Trophoblast cell (in vitro differentiated cells and primary cell): Measurements from ENCODE around the gene LENG9.

Source experiments
- DNase-seq, 2 donors: peaks; one replicate each; pipeline ENCODE4 v3.0.0-alpha.2; 2016
- H2AFZ ChIP-seq: 2 replicates; pipeline ENCODE4 v1.6.1; 2013; ENCODE audit warnings: low read length, moderate library complexity, mild to moderate bottlenecking; ENCODE audit not compliant: insufficient read depth, poor library complexity
- H2AK5ac ChIP-seq: 2 replicates; pipeline ENCODE4 v1.6.1; 2013; ENCODE audit warnings: mild to moderate bottlenecking, low read length
- H2BK120ac ChIP-seq: 2 replicates; pipeline ENCODE4 v1.6.1; 2013; ENCODE audit warnings: low read length, mild to moderate bottlenecking, moderate library complexity; ENCODE audit not compliant: insufficient read depth, poor library complexity
- H2BK12ac ChIP-seq: 2 replicates; pipeline ENCODE4 v1.6.1; 2013; ENCODE audit warnings: mild to moderate bottlenecking, low read length, moderate library complexity
- H2BK5ac ChIP-seq: 2 replicates; pipeline ENCODE4 v1.6.1; 2013; ENCODE audit warnings: low read length, low read depth, moderate library complexity, mild to moderate bottlenecking; ENCODE audit not compliant: poor library complexity
- H3K14ac ChIP-seq: 2 replicates; pipeline ENCODE4 v1.6.1; 2013; ENCODE audit warnings: mild to moderate bottlenecking, low read length
- H3K18ac ChIP-seq: 2 replicates; pipeline ENCODE4 v1.6.1; 2013; ENCODE audit warnings: mild to moderate bottlenecking, low read length
- H3K23ac ChIP-seq: 2 replicates; pipeline ENCODE4 v1.6.1; 2013; ENCODE audit warnings: low read length
- H3K27ac ChIP-seq: 2 replicates; pipeline ENCODE4 v1.5.1; 2013; ENCODE audit warnings: low read depth, mild to moderate bottlenecking, inconsistent platforms, low read length, moderate library complexity
- H3K27me3 ChIP-seq: 2 replicates; pipeline ENCODE4 v1.6.1; 2013; ENCODE audit warnings: inconsistent platforms, mild to moderate bottlenecking, low read length, moderate library complexity; ENCODE audit not compliant: insufficient read depth
- H3K36me3 ChIP-seq, 2 experiments: 1 replicate in 1 of 2; 2 replicates in 1 of 2; pipeline ENCODE4 v1.6.1; 2013; ENCODE audit warnings: low read length in 2 of 2, mild to moderate bottlenecking in 2 of 2, moderate library complexity in 1 of 2; ENCODE audit not compliant: insufficient read depth in 2 of 2, control insufficient read depth in 1 of 2
- H3K4ac ChIP-seq: 2 replicates; pipeline ENCODE4 v1.6.1; 2013; ENCODE audit warnings: low read depth, mild to moderate bottlenecking, low read length, moderate library complexity
- H3K4me1 ChIP-seq, 2 experiments: 1 replicate in 1 of 2; 2 replicates in 1 of 2; pipeline ENCODE4 v1.6.1; 2013; ENCODE audit warnings: low read length in 2 of 2, mild to moderate bottlenecking in 2 of 2, moderate library complexity in 1 of 2; ENCODE audit not compliant: insufficient read depth in 2 of 2, control insufficient read depth in 1 of 2
- H3K4me2 ChIP-seq: 2 replicates; pipeline ENCODE4 v1.6.1; 2013; ENCODE audit warnings: inconsistent platforms, mild to moderate bottlenecking, low read length, moderate library complexity
- H3K4me3 ChIP-seq: 2 replicates; pipeline ENCODE4 v1.5.1; 2013; ENCODE audit warnings: mild to moderate bottlenecking, low read depth, low read length, inconsistent platforms
- H3K79me1 ChIP-seq: one replicate; pipeline ENCODE4 v1.6.1; 2013; ENCODE audit warnings: low read length
- H3K79me2 ChIP-seq: 2 replicates; pipeline ENCODE4 v1.6.1; 2013; ENCODE audit warnings: low read length, mild to moderate bottlenecking; ENCODE audit not compliant: control insufficient read depth, insufficient read depth, poor library complexity
- H3K9ac ChIP-seq: 2 replicates; pipeline ENCODE4 v1.6.1; 2013; ENCODE audit warnings: mild to moderate bottlenecking, low read length
- H3K9me3 ChIP-seq: 2 replicates; pipeline ENCODE4 v1.6.1; 2013; ENCODE audit warnings: low read depth, mild to moderate bottlenecking, control low read depth, inconsistent platforms, low read length; ENCODE audit not compliant: insufficient read depth
- H4K12ac ChIP-seq: 2 replicates; pipeline ENCODE4 v1.6.1; 2013; ENCODE audit warnings: low read depth, mild to moderate bottlenecking, low read length, moderate library complexity
- H4K8ac ChIP-seq: 2 replicates; pipeline ENCODE4 v1.6.1; 2013; ENCODE audit warnings: low read depth, mild to moderate bottlenecking, low read length, moderate library complexity
- H4K91ac ChIP-seq: one replicate; pipeline ENCODE4 v1.6.1; 2013; ENCODE audit warnings: low read depth, mild to moderate bottlenecking, low read length, moderate library complexity
- WGBS: extraction: QIAGEN DNeasy Blood & Tissue Kit; methylation state at CpG from one replicate; pipeline ENCODE4 v1.1.7; 2013; ENCODE audit warnings: missing lambda C conversion rate; ENCODE audit not compliant: insufficient read length, insufficient coverage; ENCODE audit errors: extremely low coverage; 5-methylcytosine and 5-hydroxymethylcytosine counted together

LENG9 gene

GRCh38 chr19:54485851-54486250, 22.3 kb upstream of the LENG9 start:
- Histone ChIP-seq H2BK5ac (no peak overlapping the region), H3K18ac (no peak overlapping the region), H3K4me3 (no peak overlapping the region), H3K79me2 (no peaks in the 10 kb centered on the region), H3K9me3 (peaks cover 11% of the 10 kb centered on the region), H2AFZ (no peak overlapping the region), H3K4me1 (no peaks in the 10 kb centered on the region), H4K8ac (no peak overlapping the region), H2AK5ac (no peak overlapping the region), H3K14ac (no peak overlapping the region), H3K27ac (no peak overlapping the region), H4K91ac (no peak overlapping the region), H3K79me1 (no peaks in the 10 kb centered on the region), H3K4me2 (no peak overlapping the region), H3K36me3 (no peaks in the 10 kb centered on the region), H3K9ac (no peak overlapping the region), H3K4ac (no peak overlapping the region), H2BK120ac (no peak overlapping the region), H4K12ac (no peak overlapping the region), H3K23ac (no peak overlapping the region), H3K27me3 (no peaks in the 10 kb centered on the region), H2BK12ac (no peak overlapping the region)
- WGBS: no CpG with 5 or more reads among the region's 5 CpGs
- DNase-seq: peak; percentile 90 to 93

- H3K14ac ChIP-seq: no peak overlapping the region
- no peak overlapping the region for H2BK5ac ChIP-seq
- peak; percentile 53 to 62 for DNase-seq
- no peak overlapping the region for H4K12ac ChIP-seq
- H3K36me3 ChIP-seq: no peaks in the 10 kb centered on the region
- H3K23ac ChIP-seq: no peak overlapping the region
- no peak overlapping the region for H2BK120ac ChIP-seq
- no peak overlapping the region for H3K4me2 ChIP-seq
- no peaks in the 10 kb centered on the region for H3K79me2 ChIP-seq
- no peak overlapping the region for H4K8ac ChIP-seq
- H3K9me3 ChIP-seq: peaks cover 9% of the 10 kb centered on the region
- no peaks in the 10 kb centered on the region for H3K4me1 ChIP-seq
- no peak overlapping the region for H4K91ac ChIP-seq
- H2BK12ac ChIP-seq: no peak overlapping the region
- H3K27me3 ChIP-seq: no peaks in the 10 kb centered on the region
- H3K27ac ChIP-seq: no peak overlapping the region
- no peak overlapping the region for H3K9ac ChIP-seq
- WGBS: no CpG with 5 or more reads among the region's 10 CpGs
- no peaks in the 10 kb centered on the region for H3K79me1 ChIP-seq
- no peak overlapping the region for H2AFZ ChIP-seq
- no peak overlapping the region for H2AK5ac ChIP-seq
- H3K18ac ChIP-seq: no peak overlapping the region
- no peak overlapping the region for H3K4me3 ChIP-seq
- no peak overlapping the region for H3K4ac ChIP-seq
Observed at GRCh38 chr19:54484451-54484850, 20.9 kb upstream of the LENG9 start.

GRCh38 chr19:54482889-54483288, 19.3 kb upstream of the LENG9 start:
- no peak overlapping the region for H3K23ac ChIP-seq
- H4K91ac ChIP-seq: no peak overlapping the region
- no peaks in the 10 kb centered on the region for H3K36me3 ChIP-seq
- H3K4me3 ChIP-seq: no peak overlapping the region
- H2AK5ac ChIP-seq: no peak overlapping the region
- H4K8ac ChIP-seq: no peak overlapping the region
- no peaks in the 10 kb centered on the region for H3K79me1 ChIP-seq
- H3K27ac ChIP-seq: no peak overlapping the region
- no peaks in the 10 kb centered on the region for H3K27me3 ChIP-seq
- no peak overlapping the region for H4K12ac ChIP-seq
- H2BK120ac ChIP-seq: no peak overlapping the region
- no peak overlapping the region for H2BK5ac ChIP-seq
- H3K18ac ChIP-seq: no peak overlapping the region
- no peak overlapping the region for H3K9ac ChIP-seq
- no peaks in the 10 kb centered on the region for H3K79me2 ChIP-seq
- no peak overlapping the region for H2BK12ac ChIP-seq
- H3K4me2 ChIP-seq: no peak overlapping the region
- H2AFZ ChIP-seq: no peak overlapping the region
- H3K14ac ChIP-seq: no peak overlapping the region
- H3K9me3 ChIP-seq: peaks cover 7% of the 10 kb centered on the region
- no peak overlapping the region for H3K4ac ChIP-seq
- no peak for DNase-seq
- no peaks in the 10 kb centered on the region for H3K4me1 ChIP-seq
- no CpG with 5 or more reads among the region's 3 CpGs for WGBS

GRCh38 chr19:54481326-54481930, 17.9 kb upstream of the LENG9 start:
- peak; percentile 46 to 83 for DNase-seq
- no peak overlapping the region for H2AK5ac ChIP-seq
- no peak overlapping the region for H3K14ac ChIP-seq
- H2BK12ac ChIP-seq: no peak overlapping the region
- H3K9ac ChIP-seq: no peak overlapping the region
- no peak overlapping the region for H4K12ac ChIP-seq
- no peak overlapping the region for H3K4me2 ChIP-seq
- no peak overlapping the region for H3K18ac ChIP-seq
- no peak overlapping the region for H4K8ac ChIP-seq
- H2BK120ac ChIP-seq: no peak overlapping the region
- no peaks in the 10 kb centered on the region for H3K79me2 ChIP-seq
- H3K79me1 ChIP-seq: no peaks in the 10 kb centered on the region
- H3K9me3 ChIP-seq: peaks cover 4% of the 10 kb centered on the region
- no peak overlapping the region for H2AFZ ChIP-seq
- WGBS: no CpG with 5 or more reads among the region's 16 CpGs
- H3K4me3 ChIP-seq: no peak overlapping the region
- no peak overlapping the region for H3K4ac ChIP-seq
- H3K23ac ChIP-seq: no peak overlapping the region
- H3K27me3 ChIP-seq: no peaks in the 10 kb centered on the region
- H3K36me3 ChIP-seq: no peaks in the 10 kb centered on the region
- no peak overlapping the region for H4K91ac ChIP-seq
- H3K27ac ChIP-seq: no peak overlapping the region
- H2BK5ac ChIP-seq: no peak overlapping the region
- no peaks in the 10 kb centered on the region for H3K4me1 ChIP-seq
